GM21528 (cell line): ENCODE data around the gene TIMM17A.
"Not testable (repeated sequence)": the region's sequence is repeated elsewhere in the genome, so short reads cannot be mapped to it uniquely, and the experiment has no call there.

Experiments used
- ATAC-seq: cut with Tn5 transposase; IDR thresholded peaks from one replicate; pipeline ENCODE4 v1.9.1; 2021; ENCODE audit warnings: mild to moderate bottlenecking, moderate library complexity; ENCODE audit not compliant: unreplicated experiment, low FRiP score

The TIMM17A gene

GRCh38 chr1:201939148-201939547 is 16.2 kb upstream of the TIMM17A start:
- no peak for ATAC-seq

DNA sequence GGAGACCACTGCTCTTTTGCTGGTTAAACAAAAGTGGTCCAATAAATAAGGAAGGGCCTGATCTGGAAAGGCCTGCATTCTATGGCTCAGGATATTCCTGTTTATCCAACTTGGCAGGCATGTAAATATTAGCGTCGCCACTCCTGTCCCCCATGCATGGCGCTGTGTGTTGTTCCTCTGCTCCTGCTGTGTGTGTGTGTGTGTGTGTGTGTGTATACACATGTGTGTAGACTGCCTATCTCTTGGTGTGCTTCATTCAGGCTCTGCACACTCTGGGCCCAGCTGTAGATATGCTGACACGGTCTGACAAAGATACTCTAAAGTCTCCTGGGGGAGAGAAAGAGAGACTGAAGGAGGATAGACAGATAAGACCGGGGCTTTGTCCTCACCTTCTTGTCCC is 15.7 kb upstream of the TIMM17A start:
- no peak for ATAC-seq

GRCh38 chr1:201940316-201940715 is 15.0 kb upstream of the TIMM17A start:
- not testable (repeated sequence) for ATAC-seq

DNA sequence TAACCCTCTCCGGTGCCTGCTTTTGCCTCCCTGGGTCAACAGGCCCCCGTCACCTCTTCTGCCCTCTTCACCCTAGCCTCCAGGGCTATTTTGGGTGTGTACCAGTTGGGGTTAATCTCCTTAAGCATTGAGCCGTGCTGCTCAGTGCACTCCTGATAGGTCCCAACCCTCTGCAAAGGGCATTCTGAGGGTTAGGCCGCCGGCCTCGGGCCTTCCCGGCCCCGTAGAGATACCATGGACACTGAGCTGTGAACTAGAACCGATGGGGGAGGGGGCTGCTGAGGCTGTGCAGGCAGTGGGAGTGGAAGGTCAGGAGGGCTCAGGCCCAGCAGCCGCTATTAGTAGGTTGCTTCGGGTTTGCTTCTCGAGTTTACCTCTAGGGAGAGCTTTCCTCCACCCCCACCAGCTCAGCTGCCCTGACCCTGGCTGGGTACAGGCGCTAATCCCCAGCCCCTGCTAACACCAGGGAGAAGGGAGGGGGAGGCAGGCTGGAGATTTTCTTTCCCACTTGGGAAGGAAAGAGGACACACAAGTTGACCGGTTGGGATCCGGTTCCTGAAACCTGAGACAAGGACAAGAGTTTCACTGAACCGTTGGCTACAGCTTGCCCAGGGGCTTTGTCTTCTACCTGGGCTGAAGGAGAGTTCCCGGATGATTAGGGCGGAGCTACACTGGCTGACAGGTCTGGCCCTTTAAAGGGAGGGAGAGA is 13.7 kb upstream of the TIMM17A start:
- ATAC-seq: no peak

- no peak for ATAC-seq
Measured at GRCh38 chr1:201942129-201942495, 13.2 kb upstream of the TIMM17A start.

GRCh38 chr1:201944002-201944401 is 11.3 kb upstream of the TIMM17A start:
- no peak for ATAC-seq

- ATAC-seq: no peak
Measured at GRCh38 chr1:201944639-201945038, 10.7 kb upstream of the TIMM17A start.

DNA sequence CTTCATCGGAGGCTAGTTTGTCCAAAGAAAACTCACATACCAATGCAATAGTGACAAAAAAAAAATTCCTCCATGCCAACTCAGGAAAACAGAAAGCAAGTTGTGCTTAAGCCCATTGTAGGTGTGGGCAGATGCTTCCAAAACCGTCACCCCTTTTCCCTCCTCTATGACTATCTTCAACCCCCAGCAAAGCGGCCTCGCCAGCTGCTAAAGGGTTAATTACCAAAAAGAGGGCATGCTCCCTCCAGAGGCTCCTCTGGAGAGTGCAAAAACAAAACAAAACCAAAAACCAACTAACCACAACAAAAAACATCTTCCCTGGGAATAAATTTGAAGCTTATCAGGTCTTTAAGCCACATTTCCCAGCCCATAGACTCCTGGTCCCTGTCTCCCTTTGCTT is 10.1 kb upstream of the TIMM17A start:
- no peak for ATAC-seq

DNA sequence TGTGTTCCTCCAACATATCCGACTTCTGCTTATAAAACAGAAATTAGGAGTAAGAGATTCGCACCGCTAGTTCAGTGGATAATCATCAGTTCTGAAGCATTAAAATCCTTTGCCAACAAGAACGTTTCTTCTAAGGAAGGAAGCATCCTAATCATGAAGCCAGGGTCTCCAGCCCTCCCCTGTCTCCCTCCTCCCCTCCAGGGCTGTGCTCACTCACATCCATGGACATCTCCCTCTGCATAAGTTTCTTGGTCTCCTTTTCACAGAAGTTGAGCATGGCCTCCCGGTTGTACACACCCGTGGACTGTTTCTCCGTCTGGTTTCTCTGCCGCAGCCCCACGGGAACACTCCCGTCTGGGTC is 9.5 kb upstream of the TIMM17A start:
- ATAC-seq: no peak

DNA sequence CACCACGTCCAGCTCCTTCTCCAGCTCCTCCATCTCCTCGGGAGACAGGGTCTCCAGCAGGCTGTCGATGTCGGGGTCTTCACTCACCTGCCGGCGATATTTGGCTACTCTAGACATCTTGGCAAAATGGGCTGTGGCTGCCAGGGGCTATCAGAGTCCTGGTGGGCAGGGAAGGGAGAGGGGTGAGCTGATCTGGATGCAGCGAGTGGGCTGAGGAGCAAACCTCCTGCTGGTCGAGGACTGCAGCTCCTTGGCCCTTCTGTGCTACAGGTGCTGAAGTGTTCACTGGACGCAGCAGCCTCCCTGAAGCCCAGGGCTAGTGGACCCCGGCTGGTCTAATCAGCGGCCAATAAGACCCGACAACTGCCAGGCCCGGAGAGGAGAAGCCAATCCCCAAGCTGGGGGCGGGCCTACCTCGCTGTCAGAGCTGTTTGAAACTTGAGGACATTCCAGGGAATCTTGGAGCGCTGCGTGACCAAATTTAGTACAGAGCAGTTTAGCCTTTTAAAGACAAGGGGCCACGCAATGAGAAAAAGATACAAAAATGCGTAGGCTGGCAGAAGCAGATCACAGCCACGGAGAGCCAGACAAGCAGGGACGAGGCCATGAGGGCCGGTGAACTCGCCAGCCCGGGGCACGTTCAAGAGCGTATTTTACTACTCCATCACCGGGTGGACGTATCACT is 8.9 kb upstream of the TIMM17A start, which contains the start of gene LMOD1:
LMOD1 (minus strand) TSS at position 325 of the 685 bp plus-strand sequence; CDS start at position 117, 208 bp downstream.
- no peak for ATAC-seq

DNA sequence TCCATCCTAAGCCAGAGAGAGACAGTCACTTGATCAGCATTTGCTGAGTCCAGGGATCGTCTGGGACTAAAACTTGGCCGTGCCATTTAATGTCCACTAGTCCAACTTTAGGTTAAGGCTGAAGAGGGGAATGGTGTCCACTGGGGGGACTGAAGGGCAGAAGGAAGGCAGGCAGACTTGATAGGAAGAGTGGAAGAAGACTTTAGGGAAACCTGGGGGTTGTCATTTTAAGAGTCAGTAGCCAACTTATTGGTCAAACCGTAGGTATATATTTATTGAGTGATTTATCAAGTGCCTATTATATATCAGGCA is 7.7 kb upstream of the TIMM17A start:
- no peak for ATAC-seq

DNA sequence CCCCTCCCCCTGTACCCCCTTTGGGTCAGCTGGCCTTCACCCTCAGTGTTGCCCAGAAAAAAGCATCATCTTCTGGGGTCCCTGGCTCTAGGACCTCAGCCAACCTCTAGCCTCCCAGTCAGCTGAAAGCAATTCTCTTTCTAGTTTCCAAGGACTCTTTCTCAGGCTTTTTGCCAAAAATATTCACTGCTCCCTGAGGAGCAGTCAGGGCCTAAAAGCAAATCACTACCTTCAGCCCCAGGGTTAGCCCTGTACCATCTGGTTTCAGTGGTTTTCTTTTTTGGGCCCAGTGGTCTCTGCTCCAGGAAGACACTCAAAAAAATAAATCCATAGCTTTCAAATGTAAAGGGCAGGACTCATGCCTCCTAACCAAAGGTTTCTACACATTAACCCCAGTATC is 5.8 kb upstream of the TIMM17A start:
- no peak for ATAC-seq

DNA sequence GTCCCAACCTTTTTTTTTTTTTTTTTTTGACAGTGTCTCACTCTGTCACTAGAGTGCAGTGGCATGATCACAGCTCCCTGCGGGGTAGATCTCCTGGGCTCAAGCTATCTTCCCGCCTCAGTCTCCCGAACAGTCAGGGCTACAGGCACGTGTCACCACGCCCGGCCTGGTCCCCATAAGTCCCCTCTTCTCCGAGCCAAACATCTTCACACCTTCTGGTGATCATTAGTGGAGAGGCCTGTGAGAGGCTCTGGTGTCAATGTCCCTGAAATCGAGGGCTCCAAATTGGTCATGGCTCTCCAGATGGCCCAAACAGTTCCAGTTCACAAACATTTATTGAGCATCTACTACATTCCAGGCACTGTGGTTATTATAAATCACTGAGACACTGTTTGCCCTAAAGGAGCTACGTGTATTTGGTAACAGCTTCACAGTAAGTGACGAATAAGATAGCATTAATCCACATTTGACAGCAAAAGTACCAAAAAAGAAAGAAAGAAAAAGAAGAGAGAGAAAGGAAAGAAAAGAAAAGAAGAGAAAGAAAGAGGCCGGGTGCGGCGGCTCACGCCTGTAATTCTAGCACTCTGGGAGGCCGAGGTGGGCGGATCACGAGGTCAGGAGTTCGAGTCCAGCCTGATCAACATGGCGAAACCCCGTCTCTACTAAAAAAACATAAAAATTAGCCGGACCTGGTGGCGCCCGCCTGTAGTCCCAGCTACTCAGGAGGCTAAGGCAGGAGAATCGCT is 867 bp upstream of the TIMM17A start:
- no peak for ATAC-seq

- ATAC-seq: peak; percentile 4
Measured at GRCh38 chr1:201955729-201956143, 433 bp downstream of the TIMM17A start.

GRCh38 chr1:201958348-201958747 is 3.0 kb downstream of the TIMM17A start:
- ATAC-seq: no peak

GRCh38 chr1:201962382-201962781 is 7.1 kb downstream of the TIMM17A start:
- not testable (repeated sequence) for ATAC-seq

DNA sequence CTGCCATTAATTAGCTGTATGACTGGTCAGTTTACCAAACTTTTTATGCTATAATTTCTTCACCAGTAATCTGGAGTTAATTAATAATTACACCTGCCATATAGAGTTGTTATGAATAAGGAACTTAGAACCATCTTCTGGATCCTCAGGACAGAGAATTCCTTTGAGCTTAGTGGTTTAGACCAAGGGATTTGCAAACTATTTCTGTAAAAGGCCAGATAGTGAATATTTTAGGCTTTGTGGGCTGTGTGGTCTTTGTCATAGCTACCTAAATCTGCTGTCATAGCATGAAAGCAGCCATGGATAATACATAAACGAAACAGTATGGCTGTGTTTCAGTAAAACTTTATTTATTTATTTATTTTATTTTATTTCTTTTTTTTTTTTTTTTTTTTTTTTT is 9.0 kb downstream of the TIMM17A start:
- no peak for ATAC-seq

- ATAC-seq: no peak
Measured at GRCh38 chr1:201966171-201966570, 10.9 kb downstream of the TIMM17A start.

DNA sequence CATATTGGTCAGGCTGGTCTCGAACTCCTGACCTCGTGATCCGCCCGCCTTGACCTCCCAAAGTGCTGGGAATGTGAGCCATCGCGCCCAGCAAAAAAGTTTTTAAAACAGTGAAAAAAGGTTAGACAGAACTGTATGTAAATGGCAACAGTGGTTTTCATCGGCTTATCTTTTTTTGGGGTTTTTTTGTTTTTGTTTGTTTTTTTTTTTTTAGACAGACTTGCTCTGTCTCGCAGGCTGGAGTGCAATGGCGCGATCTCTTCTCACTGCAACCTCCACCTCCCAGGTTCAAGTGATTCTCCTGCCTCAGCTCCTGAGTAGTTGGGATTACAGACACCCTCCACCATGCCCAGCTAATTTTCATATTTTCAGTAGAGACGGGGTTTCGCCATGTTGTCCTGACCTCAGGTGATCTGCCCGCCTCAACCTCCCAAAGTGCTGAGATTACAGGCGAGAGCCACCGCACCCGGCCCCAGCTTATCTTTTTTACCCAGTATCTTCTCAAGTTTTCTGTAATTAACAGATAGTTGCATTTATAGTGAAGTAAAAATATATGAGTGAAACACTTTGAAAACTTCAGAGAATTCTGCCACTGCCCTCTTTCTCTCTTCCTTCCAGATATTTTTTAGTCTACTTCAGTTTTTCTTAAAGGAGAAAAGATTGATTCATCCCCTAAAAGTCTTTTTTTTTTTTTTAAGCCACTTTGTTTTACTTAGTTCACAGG is 13.1 kb downstream of the TIMM17A start:
- ATAC-seq: no peak

DNA sequence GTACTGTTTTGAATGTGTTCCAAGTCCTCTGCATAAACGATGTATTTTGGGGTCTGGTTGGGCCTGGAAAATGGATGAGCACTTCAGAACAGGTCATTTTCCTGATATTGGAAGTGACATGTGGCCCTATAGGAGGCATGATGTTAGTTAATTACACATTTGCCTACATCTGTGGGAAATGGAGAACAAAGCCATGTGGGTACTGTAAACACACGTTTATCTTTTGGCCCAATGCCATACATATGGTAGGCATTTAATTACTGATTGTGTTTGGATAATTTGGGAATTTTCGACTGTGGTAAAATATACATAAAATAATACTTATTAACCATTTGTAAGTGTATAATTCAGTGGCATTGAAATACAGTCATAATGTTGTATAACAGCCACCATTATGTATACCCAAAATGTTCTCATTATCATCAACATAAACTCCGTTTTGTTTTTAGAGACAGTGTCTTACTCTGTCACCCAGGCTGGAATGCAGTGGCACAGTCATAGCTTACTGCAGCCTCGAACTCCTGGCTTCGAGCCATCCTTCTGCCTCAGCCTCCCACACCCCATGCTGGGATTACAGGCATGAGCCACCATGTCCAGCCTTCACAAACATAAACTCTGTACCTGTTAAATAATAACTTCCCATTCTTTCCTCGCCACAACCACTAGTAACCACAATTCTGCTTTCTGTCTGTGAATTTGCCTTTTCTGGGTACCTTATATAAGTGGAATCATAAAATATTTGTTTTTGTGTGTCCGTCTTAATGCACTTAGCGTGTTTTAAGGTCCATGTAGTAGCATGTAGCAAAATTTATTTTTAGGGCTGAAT is 15.2 kb downstream of the TIMM17A start:
- no peak for ATAC-seq
